Measurements from ENCODE around the gene MAP4K5. TPM values are rescaled to one million over a fixed set of nuclear protein-coding genes. Genes with fewer than 3 reads are reported as not detected.

The MAP4K5 gene
- total and polyA plus RNA-seq, 3 donors from 2014 or later = 15.2 to 67.0 (median 60.4) TPM

DNA sequence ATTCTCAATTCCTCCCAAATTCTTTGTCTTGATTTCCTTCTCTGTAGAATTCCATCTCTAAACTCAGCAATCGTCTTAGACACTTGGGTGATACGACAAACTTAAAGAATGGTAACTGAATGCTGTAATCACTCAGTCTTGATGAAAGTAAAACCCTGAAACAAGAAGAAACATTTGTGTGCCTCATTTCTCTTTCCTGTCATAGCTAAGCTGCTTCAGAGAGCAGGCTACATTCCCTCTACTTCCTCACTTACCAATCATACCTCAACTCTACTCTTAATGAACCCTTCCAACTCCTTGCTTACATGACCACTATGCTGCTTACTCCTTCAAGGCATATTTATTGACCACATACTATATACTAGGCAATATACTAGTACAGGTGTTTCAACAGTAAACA, 8.3 kb downstream of the MAP4K5 start:
- no peak for DNase-seq
- Histone ChIP-seq H3K4me3 (no peak overlapping the region), H3K36me3 (ENCODE audit: low read depth, missing control alignments) (no peaks in the 10 kb centered on the region), H3K4me1 (peaks cover 3% of the 10 kb centered on the region), H3K9me3 (no peaks in the 10 kb centered on the region), H3K27ac (no peak overlapping the region), H3K27me3 (no peaks in the 10 kb centered on the region)
- TF ChIP-seq POLR2A (IDR thresholded peaks at IDR 0.05) = no peak
- TF ChIP-seq, protein P1, sequence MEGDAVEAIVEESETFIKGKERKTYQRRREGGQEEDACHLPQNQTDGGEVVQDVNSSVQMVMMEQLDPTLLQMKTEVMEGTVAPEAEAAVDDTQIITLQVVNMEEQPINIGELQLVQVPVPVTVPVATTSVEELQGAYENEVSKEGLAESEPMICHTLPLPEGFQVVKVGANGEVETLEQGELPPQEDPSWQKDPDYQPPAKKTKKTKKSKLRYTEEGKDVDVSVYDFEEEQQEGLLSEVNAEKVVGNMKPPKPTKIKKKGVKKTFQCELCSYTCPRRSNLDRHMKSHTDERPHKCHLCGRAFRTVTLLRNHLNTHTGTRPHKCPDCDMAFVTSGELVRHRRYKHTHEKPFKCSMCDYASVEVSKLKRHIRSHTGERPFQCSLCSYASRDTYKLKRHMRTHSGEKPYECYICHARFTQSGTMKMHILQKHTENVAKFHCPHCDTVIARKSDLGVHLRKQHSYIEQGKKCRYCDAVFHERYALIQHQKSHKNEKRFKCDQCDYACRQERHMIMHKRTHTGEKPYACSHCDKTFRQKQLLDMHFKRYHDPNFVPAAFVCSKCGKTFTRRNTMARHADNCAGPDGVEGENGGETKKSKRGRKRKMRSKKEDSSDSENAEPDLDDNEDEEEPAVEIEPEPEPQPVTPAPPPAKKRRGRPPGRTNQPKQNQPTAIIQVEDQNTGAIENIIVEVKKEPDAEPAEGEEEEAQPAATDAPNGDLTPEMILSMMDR (IDR thresholded peaks at IDR 0.05) = no peak
- intact Hi-C loops (cut with DNase I; ENCODE audit: low total_unique reads) = no loop called here
- WGBS, 2 donors = 84 to 91% methylated on average over 2 of the region's 2 CpGs

DNA sequence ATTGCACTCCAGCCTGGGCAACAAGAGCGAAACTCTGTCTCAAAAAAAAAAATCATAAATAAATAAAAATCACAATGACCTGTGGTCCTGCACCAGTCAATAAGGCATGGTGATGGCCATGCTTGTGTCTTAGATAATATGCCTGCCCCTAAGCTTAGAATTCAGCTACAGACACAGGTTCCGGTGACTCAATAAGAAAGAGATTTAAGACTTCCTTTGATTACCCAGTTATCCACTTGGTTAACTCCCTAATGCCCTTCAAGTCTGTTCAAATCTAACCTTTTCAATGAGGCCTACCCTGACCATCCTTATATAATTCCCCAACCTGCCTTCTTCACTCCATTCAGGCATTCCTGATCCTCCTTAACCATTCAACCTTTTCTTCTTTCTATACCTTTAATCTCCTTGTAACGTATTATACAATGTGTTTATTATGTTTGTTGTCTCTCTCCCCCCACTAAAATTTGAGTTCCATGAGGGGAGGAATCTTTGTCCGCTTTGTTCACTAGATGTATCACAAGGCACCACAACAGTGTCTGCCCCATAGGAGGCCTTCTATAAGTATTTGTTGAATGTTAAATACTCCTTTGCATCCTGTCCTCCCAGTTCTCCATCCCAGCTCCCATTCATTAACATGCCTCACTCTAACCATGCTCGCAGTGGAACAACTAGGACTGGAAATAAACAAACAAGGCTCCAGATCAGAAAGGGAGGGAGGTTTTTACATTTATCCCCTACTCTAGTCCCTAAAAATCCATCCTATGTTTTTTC, 8.9 kb downstream of the MAP4K5 start:
- intact Hi-C loops (cut with DNase I; ENCODE audit: low total_unique reads) = no loop called here
- no peaks in the 10 kb centered on the region for H3K27me3 ChIP-seq
- peaks cover under 1% of the 10 kb centered on the region for H3K4me1 ChIP-seq
- H3K4me3 ChIP-seq = no peak overlapping the region
- 92 to 94% methylated on average over 5 of the region's 5 CpGs for WGBS, 2 donors
- no peak overlapping the region for H3K27ac ChIP-seq
- H3K36me3 ChIP-seq (ENCODE audit: low read depth, missing control alignments) = no peaks in the 10 kb centered on the region
- H3K9me3 ChIP-seq = no peaks in the 10 kb centered on the region
- DNase-seq = no peak
- TF ChIP-seq POLR2A (IDR thresholded peaks at IDR 0.05) = no peak
- TF ChIP-seq, protein P1 (IDR thresholded peaks at IDR 0.05) = no peak

DNA sequence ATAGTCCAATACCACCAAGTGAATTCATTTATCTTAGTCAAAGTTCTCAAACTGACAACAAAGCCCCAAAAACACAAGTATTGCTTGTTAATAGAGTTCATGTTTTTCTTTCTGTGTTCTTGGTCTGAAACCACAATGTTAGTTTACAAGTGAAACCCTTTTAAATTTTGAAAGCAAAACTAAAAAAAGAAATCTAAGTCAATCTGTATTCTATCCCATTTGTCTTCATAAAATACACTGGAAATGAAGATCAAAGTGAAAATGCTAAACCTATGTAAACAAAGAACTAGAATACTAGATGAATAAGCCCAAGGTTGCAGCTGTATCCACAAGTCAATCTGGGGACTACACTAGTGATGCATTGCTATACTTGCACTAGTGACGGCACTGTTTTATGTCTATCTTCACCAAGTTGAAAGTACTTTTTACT, 10.4 kb downstream of the MAP4K5 start:
- no peaks in the 10 kb centered on the region for H3K27me3 ChIP-seq
- no peaks in the 10 kb centered on the region for H3K9me3 ChIP-seq
- intact Hi-C loops (cut with DNase I; ENCODE audit: low total_unique reads) = no loop called here
- TF ChIP-seq, protein P1 (IDR thresholded peaks at IDR 0.05) = no peak
- TF ChIP-seq POLR2A (IDR thresholded peaks at IDR 0.05) = no peak
- H3K4me3 ChIP-seq = no peak overlapping the region
- no peak for DNase-seq
- no peaks in the 10 kb centered on the region for H3K36me3 ChIP-seq (ENCODE audit: low read depth, missing control alignments)
- H3K27ac ChIP-seq = peak overlapping the region in 1 of 2 donors; percentile 11
- 80 to 84% methylated on average over 1 of the region's 1 CpG for WGBS, 2 donors
- H3K4me1 ChIP-seq = no peaks in the 10 kb centered on the region

DNA sequence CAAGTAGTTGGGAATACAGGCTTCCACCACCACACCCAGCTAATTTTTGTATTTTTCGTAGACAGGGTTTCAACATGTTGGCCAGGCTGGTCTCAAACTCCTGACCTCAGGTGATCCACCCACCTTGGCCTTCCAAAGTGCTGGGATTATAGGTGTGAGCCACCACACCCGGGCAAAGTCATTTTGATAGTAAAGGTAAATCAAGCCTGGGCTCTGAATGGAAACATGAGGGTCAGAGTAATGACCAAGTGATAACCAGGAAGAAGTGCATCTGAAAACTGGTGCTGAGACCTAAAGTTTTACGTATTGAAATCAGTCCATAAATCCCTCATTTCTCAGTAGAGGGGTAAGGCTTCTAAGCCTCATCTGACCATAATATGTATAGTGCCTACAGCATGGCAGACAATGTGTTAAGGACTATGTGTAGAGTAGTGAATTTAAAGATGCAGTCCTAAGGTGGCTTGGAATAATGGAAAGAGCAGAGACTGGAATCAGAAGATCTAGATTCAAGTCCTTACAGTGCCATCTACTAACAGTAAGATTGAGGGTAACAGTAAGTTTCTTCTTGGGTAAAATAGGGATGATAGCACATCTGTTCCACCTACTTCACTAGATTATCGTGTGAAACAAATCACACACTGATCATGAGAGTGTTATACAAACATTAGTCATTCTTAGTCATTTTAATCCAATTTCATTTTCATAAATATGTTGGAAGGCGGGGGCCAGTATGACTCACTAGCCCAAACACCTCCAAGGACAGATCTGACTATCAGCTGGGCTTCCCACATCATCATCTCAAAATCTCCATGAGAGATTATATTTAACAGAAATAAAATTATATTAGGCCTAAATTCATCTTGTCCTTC, 11.2 kb downstream of the MAP4K5 start:
- H3K27me3 ChIP-seq = no peaks in the 10 kb centered on the region
- H3K36me3 ChIP-seq (ENCODE audit: low read depth, missing control alignments) = no peaks in the 10 kb centered on the region
- intact Hi-C loops (cut with DNase I; ENCODE audit: low total_unique reads) = no loop called here
- TF ChIP-seq, protein P1 (IDR thresholded peaks at IDR 0.05) = no peak
- no peak for TF ChIP-seq POLR2A (IDR thresholded peaks at IDR 0.05)
- no peaks in the 10 kb centered on the region for H3K9me3 ChIP-seq
- 67 to 68% methylated on average over 5 of the region's 5 CpGs for whole genome bisulfite sequencing, 2 donors
- no peaks in the 10 kb centered on the region for H3K4me1 ChIP-seq
- H3K4me3 ChIP-seq = no peak overlapping the region
- no peak overlapping the region for H3K27ac ChIP-seq
- DNase-seq = no peak
